ENCODE results near the gene MED25. TPM values are rescaled to one million over a fixed set of nuclear protein-coding genes. Genes with fewer than 3 reads are reported as not detected.

The MED25 gene
- polyA plus RNA-seq, 1 of the 3 experiments (the other 2 are of a cell fraction), result 30.2 TPM

GRCh38 chr19:49840736-49841249, 22.7 kb downstream of the MED25 start:
- CTCF ChIA-PET, result no interaction called here
- H4K20me1 ChIP-seq (ENCODE audit: insufficient read depth), result no peaks in the 10 kb centered on the region
- H3K36me3 ChIP-seq (replicated peaks in 1 of 2; ENCODE audit: control insufficient read depth in 1 of 2, insufficient read depth in 2 of 2, low read length in 1 of 2), result peaks cover 20 to 45% of the 10 kb centered on the region in 2 experiments
- H3K4me2 ChIP-seq, result no peak overlapping the region
- no peak overlapping the region for H3K4me3 ChIP-seq (ENCODE audit: low read depth in 2 of 2, low read length in 1 of 2)
- no peaks in the 10 kb centered on the region for H3K9me2 ChIP-seq
- no peaks in the 10 kb centered on the region for H3K79me2 ChIP-seq (ENCODE audit: insufficient read depth)
- POLR2A ChIA-PET, result no interaction called here
- TF ChIP-seq RFX5 (IDR thresholded peaks at IDR 0.05; ENCODE audit: low read length), result no peak
- no peak for TF ChIP-seq REST (IDR thresholded peaks at IDR 0.05; ENCODE audit: low read depth, low read length)
- TF ChIP-seq TCF12 (IDR thresholded peaks at IDR 0.05), result no peak
- TF ChIP-seq, protein P1, sequence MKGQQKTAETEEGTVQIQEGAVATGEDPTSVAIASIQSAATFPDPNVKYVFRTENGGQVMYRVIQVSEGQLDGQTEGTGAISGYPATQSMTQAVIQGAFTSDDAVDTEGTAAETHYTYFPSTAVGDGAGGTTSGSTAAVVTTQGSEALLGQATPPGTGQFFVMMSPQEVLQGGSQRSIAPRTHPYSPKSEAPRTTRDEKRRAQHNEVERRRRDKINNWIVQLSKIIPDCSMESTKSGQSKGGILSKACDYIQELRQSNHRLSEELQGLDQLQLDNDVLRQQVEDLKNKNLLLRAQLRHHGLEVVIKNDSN (IDR thresholded peaks at IDR 0.05; ENCODE audit: borderline replicate concordance, low read depth), result no peak
- TF ChIP-seq JUND (IDR thresholded peaks at IDR 0.05), result no peak
- TF ChIP-seq RAD21 (IDR thresholded peaks at IDR 0.05; ENCODE audit: low read length), result no peak
- no peak for TF ChIP-seq CTCF (IDR thresholded peaks at IDR 0.05)
- no peak for TF ChIP-seq EZH2phosphoT487 (IDR thresholded peaks at IDR 0.05; ENCODE audit: borderline replicate concordance, low read depth)
- no peak for TF ChIP-seq MEF2A (IDR thresholded peaks at IDR 0.05; ENCODE audit: borderline replicate concordance, low read depth)
- TF ChIP-seq, protein P2, sequence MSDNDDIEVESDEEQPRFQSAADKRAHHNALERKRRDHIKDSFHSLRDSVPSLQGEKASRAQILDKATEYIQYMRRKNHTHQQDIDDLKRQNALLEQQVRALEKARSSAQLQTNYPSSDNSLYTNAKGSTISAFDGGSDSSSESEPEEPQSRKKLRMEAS (IDR thresholded peaks at IDR 0.05; ENCODE audit: low read depth), result no peak
- no peak for TF ChIP-seq YY1 (IDR thresholded peaks at IDR 0.05; ENCODE audit: low read depth)
- no peak for TF ChIP-seq RXRA (IDR thresholded peaks at IDR 0.05; ENCODE audit: borderline replicate concordance, low read depth)
- no peak for TF ChIP-seq MXI1 (IDR thresholded peaks at IDR 0.05; ENCODE audit: low read depth, low read length)
- TF ChIP-seq GATA2 (CRISPR knock-in tag; IDR thresholded peaks at IDR 0.05), result no peak
- TF ChIP-seq TAF1 (IDR thresholded peaks at IDR 0.05; ENCODE audit: borderline replicate concordance, low read depth, low read length), result no peak
- no peak for TF ChIP-seq POLR2AphosphoS5 (IDR thresholded peaks at IDR 0.05; ENCODE audit: low read depth, low read length)
- TF ChIP-seq IRF3 (IDR thresholded peaks at IDR 0.05; ENCODE audit: low read depth, low read length), result no peak
- no peak for TF ChIP-seq PBX3 (IDR thresholded peaks at IDR 0.05)
- 93% methylated on average over 17 of the region's 17 CpGs for WGBS (ENCODE audit: low lambda C conversion rate)
- peaks cover 6% of the 10 kb centered on the region for H3F3A ChIP-seq (replicated peaks; ENCODE audit: insufficient read depth)
- H2AFZ ChIP-seq (ENCODE audit: low read depth), result no peak overlapping the region
- H3K4me1 ChIP-seq (ENCODE audit: control insufficient read depth in 1 of 2, insufficient read depth in 2 of 2, low read depth in 1 of 2, low read length in 1 of 2), result peaks cover 0 to 11% of the 10 kb centered on the region in 2 experiments; a peak in 1 of 4 replicates
- H3K27ac ChIP-seq (ENCODE audit: low read depth in 2 of 2, low read length in 1 of 2), result no peak overlapping the region; a peak in 1 of 4 replicates
- no peak overlapping the region for H3K9ac ChIP-seq
- no peaks in the 10 kb centered on the region for H3K9me3 ChIP-seq
- no peak for DNase-seq
- no peaks in the 10 kb centered on the region for H3K27me3 ChIP-seq (ENCODE audit: insufficient read depth)
